WI38 (cell line): ENCODE data around the gene SLC9A8.

Experiments used
- H3K4me3 ChIP-seq: 2 replicates; pipeline ENCODE4 v1.5.1; 2011; ENCODE audit warnings: low read depth, mild to moderate bottlenecking, control low read depth, low read length
- CTCF ChIP-seq: IDR thresholded peaks from 2 replicates; pipeline ENCODE4 v1.5.1; 2012; ENCODE audit warnings: low read depth, mild to moderate bottlenecking, control low read depth, low read length

SLC9A8 gene

DNA sequence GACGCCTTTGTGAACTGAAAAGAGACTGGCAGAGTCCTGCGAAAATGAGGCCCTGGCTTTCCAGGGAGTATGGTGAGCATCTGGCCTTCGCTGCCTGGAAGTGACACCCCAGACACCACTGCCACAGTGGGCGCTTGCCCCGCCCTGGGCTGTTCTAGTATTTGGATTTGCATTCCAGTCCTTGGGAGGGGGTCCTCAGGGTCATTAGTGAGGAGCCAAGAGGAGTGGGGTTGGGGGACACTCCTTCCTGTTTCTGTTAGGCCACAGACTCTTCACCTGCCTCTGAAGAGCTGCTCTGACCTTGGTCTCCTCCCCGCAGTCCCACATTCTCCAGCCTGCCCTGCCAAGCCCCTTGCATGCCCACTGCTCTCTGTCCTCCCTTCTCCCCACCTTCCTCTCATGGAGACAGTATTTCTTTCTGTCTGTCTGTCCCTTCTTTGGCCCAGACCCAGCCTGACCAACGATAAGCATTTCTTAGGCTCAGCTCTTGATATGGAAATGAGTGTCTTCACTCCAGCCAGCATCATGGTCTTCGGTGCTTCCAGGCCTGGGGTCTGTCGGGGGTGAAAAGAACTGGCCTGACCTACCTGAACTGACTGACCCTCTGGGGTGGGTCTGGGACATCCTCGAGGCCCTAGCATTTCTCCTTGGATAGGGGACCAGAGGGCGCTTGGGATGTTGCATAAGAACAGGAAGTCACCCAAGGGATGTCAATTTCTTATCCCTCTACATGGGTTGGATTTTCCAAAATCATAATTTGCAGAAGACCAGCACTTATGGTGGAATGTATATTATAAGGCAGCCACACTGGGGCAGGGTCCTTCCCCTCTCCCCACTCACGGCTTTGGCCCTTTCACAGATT, 19.4 kb downstream of the SLC9A8 start:
- no peak overlapping the region for H3K4me3 ChIP-seq
- TF ChIP-seq CTCF = no peak

GRCh38 chr20:49832632-49833327, 20.2 kb downstream of the SLC9A8 start:
- TF ChIP-seq CTCF = no peak
- H3K4me3 ChIP-seq = no peak overlapping the region

DNA sequence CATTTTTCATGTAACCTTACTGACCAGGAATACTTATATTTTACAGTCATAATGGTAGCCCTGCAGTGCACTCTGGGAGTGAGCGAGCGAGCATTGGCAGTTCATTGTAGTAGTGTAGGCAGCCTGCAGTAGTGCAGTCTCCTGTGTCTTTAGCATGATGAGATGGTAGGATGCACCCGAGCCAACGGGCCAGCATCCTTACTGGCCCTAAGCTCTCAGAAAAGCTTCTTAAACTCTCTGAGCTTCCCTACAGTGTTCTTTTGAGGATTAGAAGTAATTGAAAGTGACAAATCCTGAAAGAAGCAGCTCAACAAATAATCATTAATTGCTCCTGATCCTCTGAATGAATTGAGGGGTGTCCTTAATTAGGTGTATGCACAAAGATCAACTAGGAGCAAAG, 20.9 kb downstream of the SLC9A8 start:
- H3K4me3 ChIP-seq = no peak overlapping the region
- no peak for TF ChIP-seq CTCF

DNA sequence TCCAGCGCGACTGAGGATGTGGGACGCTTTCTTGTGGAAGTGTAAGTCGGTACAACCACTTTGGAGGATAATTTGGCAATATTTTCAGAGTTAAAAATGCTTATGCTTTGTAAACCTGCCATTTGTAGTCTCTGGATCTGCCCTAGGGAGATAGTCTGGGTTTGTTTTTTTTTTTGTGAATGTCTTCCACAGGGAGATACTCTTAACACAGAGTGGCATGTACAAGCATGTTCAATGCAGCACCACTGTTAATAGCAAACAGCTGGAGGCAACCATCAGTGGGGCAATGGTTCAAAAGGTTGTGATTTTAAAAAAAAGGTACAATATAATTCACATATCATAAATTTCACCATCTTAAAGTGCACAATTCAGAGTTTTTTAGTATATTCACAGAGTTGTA, 22.4 kb downstream of the SLC9A8 start:
- TF ChIP-seq CTCF = no peak
- H3K4me3 ChIP-seq = no peak overlapping the region

- H3K4me3 ChIP-seq = no peak overlapping the region
- no peak for TF ChIP-seq CTCF
Measured at GRCh38 chr20:49838546-49838945, 25.9 kb downstream of the SLC9A8 start.

- H3K4me3 ChIP-seq = no peak overlapping the region
- no peak for TF ChIP-seq CTCF
Measured at GRCh38 chr20:49843139-49843538, 30.5 kb downstream of the SLC9A8 start.

GRCh38 chr20:49843770-49844380, 31.2 kb downstream of the SLC9A8 start:
- no peak for TF ChIP-seq CTCF
- no peak overlapping the region for H3K4me3 ChIP-seq
